NCI-H2196 (cell line): Measurements from ENCODE around the gene TMC4.

Source experiments
- DNase-seq: peaks from one replicate; lab custom pipeline; 2025; ENCODE audit not compliant: unreplicated experiment; lab: John Stamatoyannopoulos, UW

TMC4 gene

GRCh38 chr19:54133312-54133956 is 39.5 kb downstream of the TMC4 start:
- DNase-seq, result peak; percentile 80

DNA sequence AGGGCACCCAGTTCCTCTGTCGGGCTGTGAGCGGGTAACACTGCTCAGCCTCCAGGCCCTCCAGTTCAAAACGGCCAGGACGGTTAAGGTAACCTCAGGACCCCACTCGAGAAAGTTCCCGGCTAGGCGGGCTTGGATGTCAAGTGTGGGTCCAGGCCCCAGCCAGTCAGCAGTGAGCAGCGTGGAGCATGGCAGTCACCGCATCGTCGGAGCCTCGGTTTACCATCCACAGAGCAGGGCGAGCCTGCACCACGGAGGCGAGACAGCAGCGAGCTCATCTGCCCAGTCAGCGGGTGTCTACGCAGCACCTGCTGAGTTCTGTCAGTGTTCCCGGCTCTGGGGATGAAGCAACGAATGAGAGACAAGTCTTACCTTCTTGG is 43.4 kb downstream of the TMC4 start:
- DNase-seq, result no peak

GRCh38 chr19:54128796-54129616 is 44.0 kb downstream of the TMC4 start:
- no peak for DNase-seq

- no peak for DNase-seq
Measured at GRCh38 chr19:54128441-54128725, 44.6 kb downstream of the TMC4 start.

DNA sequence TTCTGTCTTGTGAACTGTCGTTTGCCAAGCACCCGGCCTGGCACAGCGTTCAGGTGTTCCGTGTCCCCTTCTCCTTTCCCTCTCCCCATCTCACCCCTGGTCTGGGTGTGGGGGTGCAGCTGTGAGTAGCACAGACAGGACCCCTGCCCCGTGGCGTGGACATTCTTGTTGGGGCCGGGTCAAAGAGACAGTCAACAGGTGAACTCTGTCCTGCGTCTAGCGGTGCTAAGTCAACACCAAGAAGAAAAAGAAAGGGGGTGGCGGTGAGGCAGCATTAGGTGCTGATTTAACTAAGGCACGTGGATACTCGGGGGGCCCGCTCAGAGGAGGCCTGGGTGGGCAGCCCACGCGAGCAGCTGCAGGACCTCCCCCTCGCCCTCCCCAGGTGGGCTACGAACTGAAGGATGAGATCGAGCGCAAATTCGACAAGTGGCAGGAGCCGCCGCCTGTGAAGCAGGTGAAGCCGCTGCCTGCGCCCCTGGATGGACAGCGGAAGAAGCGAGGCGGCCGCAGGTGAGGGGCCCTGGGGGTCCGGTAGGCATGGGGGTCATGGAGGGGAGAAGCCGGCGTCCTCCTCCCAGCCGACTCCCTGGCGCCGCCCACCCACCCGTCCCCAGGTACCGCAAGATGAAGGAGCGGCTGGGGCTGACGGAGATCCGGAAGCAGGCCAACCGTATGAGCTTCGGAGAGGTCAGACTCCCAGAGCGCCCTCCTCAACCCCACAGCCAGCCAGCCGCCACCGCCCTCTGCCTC is 45.1 kb downstream of the TMC4 start:
- DNase-seq, result no peak

- no peak for DNase-seq
Measured at GRCh38 chr19:54125713-54126112, 47.2 kb downstream of the TMC4 start.

DNA sequence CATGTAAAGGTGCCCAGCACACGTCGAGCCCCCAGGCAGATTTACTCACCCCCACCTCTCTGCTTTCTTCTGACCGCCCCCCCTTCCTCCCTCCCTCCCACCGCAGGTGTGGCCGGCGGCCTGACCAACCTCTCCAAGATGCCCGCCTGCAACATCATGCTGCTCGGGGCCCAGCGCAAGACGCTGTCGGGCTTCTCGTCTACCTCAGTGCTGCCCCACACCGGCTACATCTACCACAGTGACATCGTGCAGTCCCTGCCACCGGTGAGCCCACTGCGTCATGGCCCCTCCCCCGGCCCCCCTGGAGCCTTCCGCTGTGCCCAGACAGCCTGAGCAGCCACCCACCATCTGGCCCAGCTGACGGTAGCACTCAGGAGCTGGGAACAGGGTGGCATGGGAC is 48.6 kb downstream of the TMC4 start:
- DNase-seq, result no peak

GRCh38 chr19:54123682-54124081 is 49.3 kb downstream of the TMC4 start:
- no peak for DNase-seq

DNA sequence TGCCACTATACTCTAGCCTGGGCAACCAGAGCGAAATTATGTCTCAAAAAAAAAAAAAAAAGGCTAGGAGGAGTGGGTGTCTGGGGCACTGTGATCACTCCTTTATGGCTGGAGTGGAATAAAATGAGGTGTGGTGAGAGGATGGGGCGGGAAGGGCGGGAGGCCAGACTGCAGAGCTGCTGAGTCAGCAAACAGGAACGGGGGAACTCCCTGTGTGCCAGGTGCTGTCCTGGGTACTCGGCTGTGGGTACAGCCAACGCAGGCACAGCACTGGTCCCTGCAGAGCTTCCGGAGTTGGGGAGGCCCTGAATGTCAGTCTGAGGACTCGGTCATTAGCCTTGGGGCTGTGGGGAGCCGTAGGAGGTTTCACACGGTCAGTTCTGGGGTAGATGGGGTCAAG is 51.7 kb downstream of the TMC4 start:
- DNase-seq, result no peak

DNA sequence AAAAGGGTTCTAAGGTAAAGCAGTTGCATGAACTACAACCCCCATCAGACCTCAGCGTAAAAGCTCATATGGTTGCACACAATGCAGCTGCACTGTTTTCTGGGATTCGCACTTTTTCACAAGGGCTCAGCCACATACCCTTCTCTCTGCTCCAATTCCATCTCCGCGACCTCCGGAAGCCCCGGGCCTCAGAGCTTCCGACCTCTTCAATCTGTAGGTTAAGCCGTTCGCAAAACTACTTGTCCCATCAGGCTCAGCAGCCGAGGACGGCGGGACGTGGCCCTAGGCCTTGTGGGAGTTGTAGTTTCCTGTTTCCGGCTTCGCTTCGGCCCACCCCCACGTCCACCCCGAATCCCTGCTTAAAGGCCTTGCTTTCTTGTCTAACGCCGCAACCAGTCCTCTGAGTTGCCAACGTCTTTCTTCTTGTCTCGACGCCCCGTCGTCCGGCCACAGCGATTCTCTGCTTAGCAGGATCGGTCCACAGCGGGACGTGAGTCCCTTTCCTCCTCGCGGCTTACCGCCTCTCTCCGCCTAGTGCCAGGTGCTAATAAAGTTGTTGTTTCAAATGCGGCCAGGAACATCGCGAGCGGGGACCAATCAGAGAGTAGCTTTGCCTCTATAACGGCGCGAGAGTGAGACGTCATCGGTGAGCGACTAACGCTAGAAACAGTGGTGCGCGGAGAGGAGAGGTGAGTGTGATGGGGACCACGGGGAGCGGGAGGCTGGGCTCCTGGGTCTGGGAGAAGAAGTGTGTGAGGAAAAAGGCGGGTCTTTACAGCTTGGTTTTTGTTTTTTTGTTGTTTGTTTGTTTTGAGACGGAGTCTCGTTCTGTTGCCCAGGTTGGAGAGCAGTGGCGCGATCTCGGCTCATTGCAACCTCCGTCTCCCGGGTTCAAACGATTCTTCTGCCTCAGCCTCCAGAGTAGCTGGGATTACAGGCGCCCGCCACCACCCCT is 57.6 kb downstream of the TMC4 start, which contains the start of the genes PRPF31 and TFPT:
Gene PRPF31 (plus strand): TSS at position 646 of the 955 bp plus-strand sequence. CDS start 2,525 bp downstream, outside the sequence.
Gene TFPT (minus strand): TSS at position 549 of the 955 bp plus-strand sequence. CDS start 388 bp downstream, at position 161.
- peak; percentile 99 for DNase-seq

DNA sequence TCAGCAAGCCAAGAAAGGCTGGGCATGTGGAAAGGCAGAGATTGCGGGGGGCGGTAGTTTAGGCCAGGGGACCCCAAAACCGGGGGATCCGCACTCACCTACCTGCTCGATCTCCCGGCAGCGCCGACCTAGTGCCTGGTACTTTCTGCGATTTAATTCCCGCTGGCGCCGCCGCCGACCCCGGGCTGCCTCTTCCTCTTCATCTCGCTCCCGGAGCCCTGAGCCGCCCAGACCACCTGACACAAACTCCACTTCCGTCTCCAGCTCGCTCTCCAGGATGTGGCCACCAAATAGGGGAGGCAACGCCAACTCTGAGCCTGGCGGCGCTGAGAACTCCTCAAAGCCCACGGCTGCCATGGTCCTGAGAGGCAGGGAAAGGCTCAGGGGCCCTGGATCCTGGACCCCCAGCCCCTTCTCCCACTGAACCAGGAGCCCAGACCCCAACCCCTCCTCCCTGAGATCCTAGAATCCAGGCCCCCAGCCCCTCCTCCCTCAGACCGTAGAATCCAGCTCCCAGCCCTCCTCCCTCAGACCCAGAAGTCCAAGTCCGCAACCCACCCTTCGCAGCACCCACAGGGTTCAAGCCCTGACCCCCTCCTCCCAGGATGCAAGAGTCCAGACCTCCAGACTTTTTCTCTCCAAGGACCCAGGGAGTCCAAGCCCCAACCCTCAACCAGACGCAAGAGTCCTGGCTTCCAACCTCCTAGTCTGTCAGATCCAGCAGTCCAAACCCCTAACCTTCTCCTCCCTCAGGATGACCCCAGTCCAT is 58.4 kb downstream of the TMC4 start:
- peak; percentile 45 for DNase-seq
